Right renal cortex interstitium (tissue), 3 donors: Measurements from ENCODE around the gene GRAMD1B. TPM values are rescaled to one million over a fixed set of nuclear protein-coding genes. Genes with fewer than 3 reads are reported as not detected.
"Not testable (repeated sequence)": the region's sequence is repeated elsewhere in the genome, so short reads cannot be mapped to it uniquely, and the experiment has no call there.

Experiments used
- DNase-seq, 3 donors: peaks; one replicate each; pipeline ENCODE4 v3.0.0-alpha.2; 2013; ENCODE audit warnings: low read depth in 3 of 3, low spot score in 2 of 3
- polyA plus RNA-seq, 3 donors: library from polyadenylated mRNA; unstranded; fragments of 120-200 nt; gene quantifications; one replicate each; pipeline ENCODE4 v1.2.1, GENCODE V29; 2013; ENCODE audit not compliant: insufficient read length in 3 of 3

The GRAMD1B gene
- polyA plus RNA-seq, 3 donors: 9.7 to 12.1 (median 11.3) TPM

GRCh38 chr11:123439616-123440015, 9.5 kb downstream of the GRAMD1B start:
- DNase-seq: no peak

GRCh38 chr11:123441161-123441560, 11.1 kb downstream of the GRAMD1B start:
- no peak for DNase-seq

- DNase-seq: no peak
Measured at GRCh38 chr11:123443851-123444623, 14.0 kb downstream of the GRAMD1B start.

GRCh38 chr11:123448823-123449222, 18.8 kb downstream of the GRAMD1B start:
- no peak for DNase-seq

GRCh38 chr11:123449436-123449835, 19.4 kb downstream of the GRAMD1B start:
- no peak for DNase-seq

- no peak for DNase-seq
Measured at GRCh38 chr11:123450623-123451022, 20.6 kb downstream of the GRAMD1B start.

GRCh38 chr11:123451183-123451781, 21.2 kb downstream of the GRAMD1B start:
- DNase-seq: no peak

GRCh38 chr11:123452794-123453193, 22.7 kb downstream of the GRAMD1B start:
- DNase-seq: no peak

- no peak for DNase-seq
Measured at GRCh38 chr11:123454060-123454651, 24.1 kb downstream of the GRAMD1B start.

GRCh38 chr11:123454796-123455195, 24.7 kb downstream of the GRAMD1B start:
- no peak for DNase-seq

GRCh38 chr11:123456448-123456847, 26.4 kb downstream of the GRAMD1B start:
- not testable (repeated sequence) for DNase-seq

- no peak for DNase-seq
Measured at GRCh38 chr11:123457187-123457770, 27.2 kb downstream of the GRAMD1B start.

- no peak for DNase-seq
Measured at GRCh38 chr11:123458501-123458900, 28.4 kb downstream of the GRAMD1B start.

- no peak for DNase-seq
Measured at GRCh38 chr11:123460012-123460700, 30.1 kb downstream of the GRAMD1B start.

- no peak for DNase-seq
Measured at GRCh38 chr11:123461164-123461563, 31.1 kb downstream of the GRAMD1B start.

GRCh38 chr11:123465667-123466066, 35.6 kb downstream of the GRAMD1B start:
- DNase-seq: not testable (repeated sequence)

- not testable (repeated sequence) for DNase-seq
Measured at GRCh38 chr11:123466172-123466571, 36.1 kb downstream of the GRAMD1B start.

- no peak for DNase-seq
Measured at GRCh38 chr11:123469089-123469488, 39.0 kb downstream of the GRAMD1B start.

- DNase-seq: no peak
Measured at GRCh38 chr11:123469586-123469985, 39.5 kb downstream of the GRAMD1B start.

GRCh38 chr11:123470842-123471241, 40.8 kb downstream of the GRAMD1B start:
- DNase-seq: no peak
